Measurements from ENCODE around the gene RUFY4. TPM values are rescaled to one million over a fixed set of nuclear protein-coding genes. Genes with fewer than 3 reads are reported as not detected.

The RUFY4 gene
- total and polyA plus RNA-seq, 2 of the 13 experiments (the other 11 are each of a cell fraction or from before 2014, with no cell fraction given) = not detected

DNA sequence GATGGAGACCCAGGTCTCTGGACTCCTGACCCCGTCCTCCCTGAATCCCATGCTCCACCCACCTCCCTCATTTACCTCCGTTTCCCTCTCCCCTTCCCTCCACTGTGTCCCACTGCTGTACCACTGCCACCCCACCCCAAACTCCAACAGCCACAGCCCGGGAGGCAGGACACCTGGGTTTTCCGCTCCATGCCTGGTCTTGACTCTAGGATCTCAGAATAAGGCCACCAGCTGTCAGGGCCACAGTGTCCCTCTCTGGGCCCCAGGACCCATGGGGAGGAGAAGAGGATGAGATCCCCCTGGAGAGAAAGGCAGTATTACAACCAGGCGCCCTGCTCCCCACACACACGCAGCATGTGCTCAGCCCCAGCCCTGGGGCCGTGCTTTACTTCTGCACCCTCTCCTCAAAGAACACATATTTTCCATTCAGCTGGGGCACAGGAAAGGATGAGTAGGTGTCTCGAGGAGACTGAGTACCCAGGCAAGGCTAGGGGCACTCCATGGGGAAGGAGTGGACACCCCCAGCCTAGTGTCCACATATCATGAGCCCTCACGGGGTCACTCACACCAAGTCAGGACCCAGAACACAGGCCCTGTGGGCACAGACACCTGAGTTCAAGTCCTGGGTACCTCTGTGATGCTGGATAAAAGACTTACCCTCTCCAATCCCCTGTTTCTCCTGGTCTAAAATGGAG is 700 bp downstream of the RUFY4 start (continued):
- TF ChIP-seq ZNF362 (CRISPR knock-in tag; IDR thresholded peaks at IDR 0.05; ENCODE audit: borderline replicate concordance) (no peak), ARID3A (IDR thresholded peaks at IDR 0.05; ENCODE audit: low read depth, low read length) (no peak), DMAP1 (CRISPR knock-in tag; IDR thresholded peaks at IDR 0.05) (no peak), SKIL (CRISPR knock-in tag; IDR thresholded peaks at IDR 0.05; ENCODE audit: borderline replicate concordance) (no peak)

- ATAC-seq (no peak), DNase-seq (ENCODE audit: low spot score) (no peak), FAIRE-seq (no peak)
- H3K4me3 ChIP-seq (replicated peaks in 1 of 3; ENCODE audit: insufficient read depth in 1 of 3, low read depth in 2 of 3, low read length in 3 of 3) = no peak overlapping the region
- no peak overlapping the region for H2AFZ ChIP-seq (ENCODE audit: low read length)
- no peak overlapping the region for H3K9ac ChIP-seq (ENCODE audit: insufficient read depth, low read depth, low read length)
- no peak overlapping the region for H3K4me2 ChIP-seq (ENCODE audit: low read depth, low read length)
- H3K27me3 ChIP-seq (ENCODE audit: control insufficient read depth in 1 of 2, insufficient read depth in 2 of 2, low read length in 2 of 2) = peaks cover 9 to 70% of the 10 kb centered on the region in 2 experiments; a peak in 4 of 5 replicates
- no peaks in the 10 kb centered on the region; a peak in 1 of 5 replicates for H3K36me3 ChIP-seq (replicated peaks in 1 of 2; ENCODE audit: control insufficient read depth in 1 of 2, insufficient read depth in 2 of 2, low read length in 2 of 2)
- H3K79me2 ChIP-seq (ENCODE audit: insufficient read depth, low read length) = no peaks in the 10 kb centered on the region
- ChIA-PET POLR2A (no interaction called here), CTCF (ENCODE audit: low intra/inter-chr PET ratio, low total read pairs) (no interaction called here)
- H4K20me1 ChIP-seq (ENCODE audit: insufficient read depth, low read length) = no peaks in the 10 kb centered on the region
- BruUV-seq (replicated peaks) = no TSS peak
- intact Hi-C loops (cut with micrococcal nuclease; ENCODE audit: unreplicated experiment) = no loop called here
- TF ChIP-seq GTF2F1 (IDR thresholded peaks at IDR 0.05; ENCODE audit: low read length) (no peak), FOXM1 (CRISPR knock-in tag; IDR thresholded peaks at IDR 0.05) (no peak), SAP130 (CRISPR knock-in tag; IDR thresholded peaks at IDR 0.05; ENCODE audit: low read depth) (no peak), BHLHE40 (IDR thresholded peaks at IDR 0.05; ENCODE audit: low read length) (no peak), HNF1B (CRISPR knock-in tag; IDR thresholded peaks at IDR 0.05) (no peak)
- WGBS (ENCODE audit: low lambda C conversion rate) = no CpG with 5 or more reads among the region's 4 CpGs
- no peak overlapping the region for H3K27ac ChIP-seq (ENCODE audit: extremely low read length, insufficient read depth, low read length)
- no peaks in the 10 kb centered on the region for H3K4me1 ChIP-seq (ENCODE audit: insufficient read depth, low read length)
- in situ Hi-C loops (cut with HindIII; ENCODE audit: extremely low pct_ligation_motif_present, low pct_unique_long_range_greater_than_20kb) = no loop called here
- H3K9me3 ChIP-seq (ENCODE audit: low read length) = no peaks in the 10 kb centered on the region
Measured at GRCh38 chr2:218070587-218070986, 1.5 kb downstream of the RUFY4 start.
